ENCODE data around the gene CCNA2.

DNA sequence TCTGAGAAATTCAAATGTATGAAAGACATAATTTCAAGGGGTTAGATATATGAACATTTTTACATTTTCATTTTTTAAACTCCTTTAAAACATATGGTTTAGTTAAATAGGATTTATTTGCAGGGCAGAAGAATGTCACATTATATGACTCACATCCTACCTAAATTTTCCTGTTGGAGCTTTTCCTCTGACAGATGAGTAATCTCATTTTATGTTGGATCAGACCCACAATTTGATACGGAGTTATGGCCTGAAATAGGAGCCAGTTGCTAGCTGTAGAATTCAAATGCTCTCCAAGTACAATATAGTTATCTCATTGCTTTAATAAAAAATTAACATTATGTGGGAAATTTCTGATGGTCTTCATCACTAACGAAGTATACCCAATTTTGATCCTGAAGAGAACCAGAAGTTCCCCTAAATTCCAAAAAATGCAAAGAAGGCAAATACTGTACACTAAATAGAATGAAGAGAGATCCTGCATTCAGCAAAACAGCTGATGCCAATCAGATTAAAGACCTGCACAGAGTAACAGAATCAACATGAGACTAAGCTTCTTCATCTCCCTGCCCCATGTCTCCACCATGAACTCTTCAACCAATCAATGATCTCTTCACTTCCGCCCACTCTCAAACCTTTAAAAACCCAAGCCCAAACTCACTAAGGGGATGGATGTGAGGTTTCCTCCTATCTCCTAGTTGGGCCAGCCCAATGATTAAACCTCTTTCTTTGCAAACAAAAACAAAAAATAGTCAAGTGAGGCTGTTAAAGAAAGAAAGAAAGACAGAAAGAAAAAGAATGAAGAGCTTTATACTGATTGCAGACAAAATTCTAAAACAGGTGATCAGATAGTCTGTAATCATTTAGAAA, 33.5 kb downstream of the CCNA2 start:
- TF ChIP-seq, protein P1, sequence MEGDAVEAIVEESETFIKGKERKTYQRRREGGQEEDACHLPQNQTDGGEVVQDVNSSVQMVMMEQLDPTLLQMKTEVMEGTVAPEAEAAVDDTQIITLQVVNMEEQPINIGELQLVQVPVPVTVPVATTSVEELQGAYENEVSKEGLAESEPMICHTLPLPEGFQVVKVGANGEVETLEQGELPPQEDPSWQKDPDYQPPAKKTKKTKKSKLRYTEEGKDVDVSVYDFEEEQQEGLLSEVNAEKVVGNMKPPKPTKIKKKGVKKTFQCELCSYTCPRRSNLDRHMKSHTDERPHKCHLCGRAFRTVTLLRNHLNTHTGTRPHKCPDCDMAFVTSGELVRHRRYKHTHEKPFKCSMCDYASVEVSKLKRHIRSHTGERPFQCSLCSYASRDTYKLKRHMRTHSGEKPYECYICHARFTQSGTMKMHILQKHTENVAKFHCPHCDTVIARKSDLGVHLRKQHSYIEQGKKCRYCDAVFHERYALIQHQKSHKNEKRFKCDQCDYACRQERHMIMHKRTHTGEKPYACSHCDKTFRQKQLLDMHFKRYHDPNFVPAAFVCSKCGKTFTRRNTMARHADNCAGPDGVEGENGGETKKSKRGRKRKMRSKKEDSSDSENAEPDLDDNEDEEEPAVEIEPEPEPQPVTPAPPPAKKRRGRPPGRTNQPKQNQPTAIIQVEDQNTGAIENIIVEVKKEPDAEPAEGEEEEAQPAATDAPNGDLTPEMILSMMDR (IDR thresholded peaks at IDR 0.05): no peak
- no peak for TF ChIP-seq POLR2A (IDR thresholded peaks at IDR 0.05)
